Muscle layer of duodenum (tissue), 2 donors: ENCODE results near the gene KAZN.

Source experiments
- H3K27ac ChIP-seq: one replicate; pipeline ENCODE4 v1.7.0; 2013; ENCODE audit warnings: mild to moderate bottlenecking, low read length
- H3K27me3 ChIP-seq: one replicate; pipeline ENCODE4 v1.7.0; 2013; ENCODE audit warnings: low read depth, mild to moderate bottlenecking, control low read depth, low read length
- H3K36me3 ChIP-seq, 2 donors: one replicate each; pipeline ENCODE4 v1.7.0; 2013; ENCODE audit warnings: low read length in 2 of 2, control low read depth in 1 of 2, mild to moderate bottlenecking in 1 of 2; ENCODE audit not compliant: insufficient read depth in 2 of 2, control insufficient read depth in 1 of 2
- H3K4me1 ChIP-seq, 2 donors: one replicate each; pipeline ENCODE4 v1.7.0; 2013; ENCODE audit warnings: low read length in 2 of 2, mild to moderate bottlenecking in 2 of 2, control low read depth in 1 of 2, moderate library complexity in 1 of 2; ENCODE audit not compliant: insufficient read depth in 2 of 2, control insufficient read depth in 1 of 2
- H3K4me3 ChIP-seq, 2 donors: one replicate each; pipeline ENCODE4 v1.7.0; 2013; ENCODE audit warnings: low read length in 2 of 2, low read depth in 1 of 2, mild to moderate bottlenecking in 1 of 2
- H3K9me3 ChIP-seq, 2 donors: one replicate each; pipeline ENCODE4 v1.7.0; 2013; ENCODE audit warnings: low read length in 2 of 2, control low read depth in 1 of 2, mild to moderate bottlenecking in 1 of 2; ENCODE audit not compliant: control insufficient read depth in 1 of 2
- donor health status: healthy.

The KAZN gene

GRCh38 chr1:14915356-14916054 is 317.0 kb downstream of the KAZN start:
- no peak overlapping the region for H3K27ac ChIP-seq
- H3K9me3 ChIP-seq = no peaks in the 10 kb centered on the region
- no peak overlapping the region for H3K4me3 ChIP-seq
- H3K4me1 ChIP-seq = no peaks in the 10 kb centered on the region
- no peaks in the 10 kb centered on the region for H3K27me3 ChIP-seq
- no peaks in the 10 kb centered on the region for H3K36me3 ChIP-seq

- no peaks in the 10 kb centered on the region for H3K27me3 ChIP-seq
- no peak overlapping the region for H3K4me3 ChIP-seq
- no peaks in the 10 kb centered on the region for H3K9me3 ChIP-seq
- no peaks in the 10 kb centered on the region for H3K4me1 ChIP-seq
- H3K27ac ChIP-seq = no peak overlapping the region
- H3K36me3 ChIP-seq = no peaks in the 10 kb centered on the region
These were observed 320.8 kb downstream of the KAZN start for GRCh38 chr1:14919289-14919688.

- no peaks in the 10 kb centered on the region for H3K9me3 ChIP-seq
- H3K4me3 ChIP-seq = no peak overlapping the region
- H3K36me3 ChIP-seq = no peaks in the 10 kb centered on the region
- no peaks in the 10 kb centered on the region for H3K27me3 ChIP-seq
- H3K4me1 ChIP-seq = peaks cover 0 to 3% of the 10 kb centered on the region in 2 donors
- no peak overlapping the region for H3K27ac ChIP-seq
These were observed 321.3 kb downstream of the KAZN start for GRCh38 chr1:14919751-14920150.

GRCh38 chr1:14921057-14921456 is 322.6 kb downstream of the KAZN start:
- Histone ChIP-seq H3K4me3 (no peak overlapping the region), H3K36me3 (no peaks in the 10 kb centered on the region)

GRCh38 chr1:14922942-14923726 is 324.6 kb downstream of the KAZN start:
- H3K4me3 ChIP-seq = peak overlapping the region in 1 of 2 donors; percentile 41
- no peaks in the 10 kb centered on the region for H3K36me3 ChIP-seq
- H3K9me3 ChIP-seq = no peaks in the 10 kb centered on the region
- H3K4me1 ChIP-seq = peaks cover 0 to 11% of the 10 kb centered on the region in 2 donors
- H3K27me3 ChIP-seq = peaks cover 6% of the 10 kb centered on the region
- no peak overlapping the region for H3K27ac ChIP-seq

More at GRCh38 chr1:14921057-14921456, 322.6 kb downstream of the KAZN start:
- Histone ChIP-seq H3K9me3 (no peaks in the 10 kb centered on the region), H3K27me3 (peaks cover 6% of the 10 kb centered on the region), H3K4me1 (peaks cover 0 to 11% of the 10 kb centered on the region in 2 donors), H3K27ac (no peak overlapping the region)

- Histone ChIP-seq H3K4me3 (peak overlapping the region in 1 of 2 donors; percentile 41), H3K27ac (no peak overlapping the region), H3K36me3 (no peaks in the 10 kb centered on the region), H3K4me1 (peaks cover 0 to 11% of the 10 kb centered on the region in 2 donors), H3K9me3 (no peaks in the 10 kb centered on the region), H3K27me3 (peaks cover 6% of the 10 kb centered on the region)
These were observed 325.4 kb downstream of the KAZN start for GRCh38 chr1:14923727-14924452.

- Histone ChIP-seq H3K9me3 (no peaks in the 10 kb centered on the region), H3K4me1 (peaks cover 4 to 11% of the 10 kb centered on the region in 2 donors), H3K4me3 (peak overlapping the region; percentile 59 to 75), H3K27me3 (peaks cover 6% of the 10 kb centered on the region), H3K36me3 (no peaks in the 10 kb centered on the region), H3K27ac (no peak overlapping the region)
These were observed 326.2 kb downstream of the KAZN start for GRCh38 chr1:14924455-14925331.

- Histone ChIP-seq H3K9me3 (no peaks in the 10 kb centered on the region), H3K36me3 (no peaks in the 10 kb centered on the region), H3K4me1 (peaks cover 4 to 16% of the 10 kb centered on the region in 2 donors), H3K27ac (no peak overlapping the region), H3K27me3 (peaks cover 6% of the 10 kb centered on the region), H3K4me3 (peak overlapping the region; percentile 59 to 75)
These were observed 327.1 kb downstream of the KAZN start for GRCh38 chr1:14925336-14926136.

- Histone ChIP-seq H3K4me1 (peaks cover 4 to 16% of the 10 kb centered on the region in 2 donors), H3K36me3 (no peaks in the 10 kb centered on the region), H3K4me3 (no peak overlapping the region), H3K27me3 (peaks cover 6% of the 10 kb centered on the region), H3K27ac (no peak overlapping the region), H3K9me3 (no peaks in the 10 kb centered on the region)
These were observed 327.7 kb downstream of the KAZN start for GRCh38 chr1:14926229-14926628.
